Astrocyte of the spinal cord (primary cell): ENCODE results near the gene SHISA7.
"Not testable (repeated sequence)": the region's sequence is repeated elsewhere in the genome, so short reads cannot be mapped to it uniquely, and the experiment has no call there.

Source experiments
- DNase-seq: peaks from one replicate; pipeline ENCODE4 v3.0.0; 2011; ENCODE audit warnings: low read depth, low spot score
- H3K4me3 ChIP-seq: 2 replicates; pipeline ENCODE4 v1.5.1; 2011; ENCODE audit warnings: low read depth, mild to moderate bottlenecking, low read length, moderate library complexity
- in situ Hi-C: cut with HindIII; loops from 2 replicates; pipeline ENCODE4 v1.10.0; 2017; ENCODE audit warnings: low sequenced_read_pairs
- TF ChIP-seq, protein P1 (sequence below): IDR thresholded peaks from 2 replicates; pipeline ENCODE4 v1.5.1; 2012; ENCODE audit warnings: low read depth, mild to moderate bottlenecking, low read length, inconsistent platforms

Gene SHISA7

DNA sequence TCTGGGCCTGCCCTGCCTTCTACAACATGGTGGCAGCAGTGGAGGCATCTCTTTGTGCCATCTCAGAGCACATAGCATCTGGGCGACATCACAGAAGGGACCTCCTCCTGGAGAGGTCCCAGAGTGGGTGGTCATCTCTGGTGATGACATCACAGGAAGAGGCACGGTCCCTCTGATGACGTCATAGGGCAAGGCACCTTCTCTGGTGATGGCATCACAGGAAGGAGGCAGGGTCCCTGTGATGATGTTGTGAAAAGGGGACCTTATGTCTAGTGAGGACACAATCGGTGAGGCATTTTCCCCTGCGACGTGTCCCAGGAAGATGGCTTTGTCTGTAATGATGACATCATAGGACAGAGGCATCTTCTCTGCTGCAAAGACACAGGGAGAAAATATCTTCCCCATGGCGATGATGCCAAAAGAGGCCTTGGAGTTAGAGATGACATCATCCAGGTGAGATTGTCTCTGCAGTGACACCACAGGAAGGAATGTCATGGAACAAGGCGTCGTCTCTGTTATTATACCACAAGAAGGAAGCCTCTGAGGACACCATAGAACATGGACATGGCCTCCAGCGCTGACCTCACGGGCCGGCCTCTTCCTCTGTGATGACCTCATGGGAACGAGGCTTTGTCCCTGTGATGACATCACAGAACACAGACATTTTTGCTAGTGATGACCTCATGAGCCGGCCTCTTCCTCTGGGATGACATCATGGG lies 10.7 kb downstream of the SHISA7 start:
- TF ChIP-seq, protein P1, sequence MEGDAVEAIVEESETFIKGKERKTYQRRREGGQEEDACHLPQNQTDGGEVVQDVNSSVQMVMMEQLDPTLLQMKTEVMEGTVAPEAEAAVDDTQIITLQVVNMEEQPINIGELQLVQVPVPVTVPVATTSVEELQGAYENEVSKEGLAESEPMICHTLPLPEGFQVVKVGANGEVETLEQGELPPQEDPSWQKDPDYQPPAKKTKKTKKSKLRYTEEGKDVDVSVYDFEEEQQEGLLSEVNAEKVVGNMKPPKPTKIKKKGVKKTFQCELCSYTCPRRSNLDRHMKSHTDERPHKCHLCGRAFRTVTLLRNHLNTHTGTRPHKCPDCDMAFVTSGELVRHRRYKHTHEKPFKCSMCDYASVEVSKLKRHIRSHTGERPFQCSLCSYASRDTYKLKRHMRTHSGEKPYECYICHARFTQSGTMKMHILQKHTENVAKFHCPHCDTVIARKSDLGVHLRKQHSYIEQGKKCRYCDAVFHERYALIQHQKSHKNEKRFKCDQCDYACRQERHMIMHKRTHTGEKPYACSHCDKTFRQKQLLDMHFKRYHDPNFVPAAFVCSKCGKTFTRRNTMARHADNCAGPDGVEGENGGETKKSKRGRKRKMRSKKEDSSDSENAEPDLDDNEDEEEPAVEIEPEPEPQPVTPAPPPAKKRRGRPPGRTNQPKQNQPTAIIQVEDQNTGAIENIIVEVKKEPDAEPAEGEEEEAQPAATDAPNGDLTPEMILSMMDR, result no peak
- no peak for DNase-seq
- in situ Hi-C loops, result no loop called here
- no peak overlapping the region for H3K4me3 ChIP-seq

DNA sequence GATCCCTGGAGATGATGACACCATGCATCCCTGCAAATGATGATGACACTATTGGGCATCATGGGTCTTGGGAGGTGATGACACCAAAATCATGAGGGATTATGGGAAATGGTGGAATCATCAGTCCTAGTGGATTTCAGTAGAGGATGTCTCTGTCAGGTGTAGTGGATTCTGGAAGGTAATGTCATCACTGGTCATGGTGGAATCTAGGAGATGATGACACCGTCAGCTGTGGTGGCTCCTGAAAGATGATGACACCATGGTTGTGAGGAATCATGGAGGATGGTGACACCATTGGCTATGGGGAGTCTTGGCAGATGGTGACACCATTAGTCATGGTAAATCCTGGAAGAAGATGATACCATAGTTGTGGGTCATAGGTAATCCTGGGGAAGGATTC lies 11.9 kb downstream of the SHISA7 start:
- in situ Hi-C loops, result no loop called here
- TF ChIP-seq, protein P1, result no peak

DNA sequence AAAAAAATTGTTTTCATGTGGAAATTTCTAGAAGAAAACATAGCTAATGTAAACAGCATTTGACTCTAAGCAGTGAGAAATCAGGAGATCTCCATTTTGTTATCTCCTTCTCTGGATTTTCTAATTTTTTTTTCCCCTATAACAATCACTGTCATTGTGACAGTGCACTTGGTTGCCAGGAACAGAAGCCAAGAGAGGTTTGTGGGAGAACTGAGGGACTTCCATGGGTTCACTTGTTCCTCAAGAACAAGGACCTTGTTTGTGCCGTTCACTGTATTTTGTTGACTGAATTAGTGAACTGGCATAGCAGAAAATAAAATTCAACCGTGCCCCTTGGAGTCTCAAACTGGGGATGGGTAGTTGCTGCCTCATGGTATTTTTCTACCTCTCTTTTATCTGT lies 17.1 kb downstream of the SHISA7 start:
- in situ Hi-C loops, result no loop called here
- H3K4me3 ChIP-seq, result no peak overlapping the region
- TF ChIP-seq, protein P1, result no peak
- DNase-seq, result no peak

More for the DNA sequence above, 11.9 kb downstream of the SHISA7 start:
- no peak for DNase-seq
- H3K4me3 ChIP-seq, result no peak overlapping the region

DNA sequence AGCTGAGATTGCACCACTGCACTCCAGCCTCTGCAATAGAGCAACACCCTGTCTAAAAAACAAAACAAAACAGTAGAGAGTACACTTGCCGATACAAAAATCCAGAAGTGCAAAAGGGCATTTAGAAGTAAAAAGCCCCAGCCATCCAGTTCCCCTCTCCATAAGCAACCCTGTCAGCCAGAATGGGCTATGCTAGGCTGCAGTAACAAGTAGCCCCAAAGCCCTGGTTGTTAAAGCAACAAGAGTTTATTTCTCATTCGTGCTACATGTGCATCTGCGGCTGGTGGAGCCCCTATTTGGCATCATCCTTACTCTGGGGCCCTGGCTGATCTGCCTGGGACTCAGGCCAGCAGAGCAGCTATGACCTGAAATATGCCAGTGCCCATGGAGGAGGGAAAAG lies 18.6 kb downstream of the SHISA7 start:
- in situ Hi-C loops, result no loop called here
- DNase-seq, result no peak
- TF ChIP-seq, protein P1, result no peak
- no peak overlapping the region for H3K4me3 ChIP-seq

DNA sequence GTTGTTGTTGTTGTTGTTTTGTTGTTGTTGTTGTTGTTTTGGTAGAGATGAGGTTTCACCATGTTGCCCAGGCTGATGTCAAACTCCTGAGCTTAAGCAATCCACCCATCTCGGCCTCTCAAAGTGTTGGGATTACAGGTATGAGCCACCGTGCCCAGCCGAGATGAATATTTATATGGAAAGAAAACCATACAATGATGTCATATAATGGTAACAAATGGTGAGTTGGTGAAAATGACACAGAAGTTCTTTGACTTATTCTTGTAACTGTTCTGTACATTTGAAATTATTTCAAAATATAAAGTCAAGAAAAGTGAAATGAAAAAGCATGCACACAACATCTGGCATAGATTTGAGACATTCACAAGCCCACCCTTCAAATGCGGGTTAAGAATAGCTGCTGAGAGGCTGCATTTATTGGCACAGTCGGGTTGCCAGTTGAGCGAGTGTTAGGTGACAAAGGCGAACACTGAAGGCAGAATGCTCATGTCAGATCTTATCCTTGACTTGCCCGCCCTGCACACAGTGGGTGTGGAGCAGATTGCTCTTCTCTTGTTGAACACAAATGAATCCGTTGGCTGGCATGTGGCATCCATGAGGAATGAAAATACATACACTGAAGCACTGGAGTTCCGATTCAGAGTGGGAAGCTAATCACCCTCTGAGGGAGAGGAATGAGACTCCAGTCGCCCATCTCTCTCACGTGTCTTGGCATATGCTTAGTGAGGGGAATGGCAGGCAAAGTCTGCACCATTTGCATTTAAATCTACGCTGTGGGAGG lies 19.7 kb downstream of the SHISA7 start:
- no peak for DNase-seq
- TF ChIP-seq, protein P1, result no peak
- H3K4me3 ChIP-seq, result no peak overlapping the region
- in situ Hi-C loops, result no loop called here

DNA sequence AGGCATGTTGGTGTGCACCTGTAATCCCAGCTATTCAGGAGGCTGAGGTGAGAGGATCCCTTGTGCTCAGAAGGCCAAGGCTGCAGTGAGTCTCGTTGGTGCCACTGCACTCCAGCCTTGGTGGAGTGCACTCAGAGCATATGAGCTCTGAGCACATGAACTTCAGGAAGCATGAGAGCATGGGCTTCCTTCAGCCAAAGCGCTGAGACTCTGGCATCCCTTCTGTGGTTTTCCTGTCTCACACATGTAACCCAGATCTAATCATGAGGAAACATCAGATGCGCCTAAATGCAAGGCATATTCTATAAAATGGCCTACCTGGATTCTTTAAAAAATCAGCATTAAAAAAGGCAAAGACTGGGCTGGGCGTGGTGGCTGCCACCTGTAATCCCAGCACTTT lies 21.8 kb downstream of the SHISA7 start:
- DNase-seq, in situ Hi-C loops, H3K4me3 ChIP-seq: not testable (repeated sequence)

DNA sequence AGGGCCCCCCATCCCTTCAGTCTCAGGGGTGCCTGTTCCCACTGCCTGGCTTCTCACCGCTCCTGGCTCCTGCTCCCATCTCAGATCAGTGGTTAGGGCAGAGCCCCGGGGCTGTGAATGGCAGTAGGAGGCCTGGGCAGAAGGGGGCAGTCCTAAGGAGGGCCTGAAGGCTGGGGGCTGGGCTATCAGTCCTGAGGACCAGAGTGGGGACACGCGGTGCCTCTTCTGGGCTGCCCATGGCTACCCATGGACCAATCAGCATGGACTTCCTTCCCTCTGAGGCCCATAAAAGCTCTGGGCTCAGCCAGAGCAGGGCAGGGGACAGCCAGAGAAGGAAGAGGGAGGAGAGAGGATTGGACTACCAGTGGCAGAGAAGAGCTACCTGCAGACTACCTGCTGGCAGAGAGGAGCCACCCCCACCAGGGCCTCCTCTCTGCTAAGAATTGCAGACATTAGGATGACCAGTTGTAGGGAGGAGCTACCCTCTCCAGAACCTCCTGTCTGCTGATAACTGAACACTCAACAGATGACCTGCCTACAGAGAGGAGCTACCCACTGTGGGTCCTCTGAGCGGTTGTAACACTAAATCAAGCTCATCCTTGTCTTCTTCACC lies 23.4 kb downstream of the SHISA7 start:
- TF ChIP-seq, protein P1, result no peak
- no peak for DNase-seq
- in situ Hi-C loops, result no loop called here
- H3K4me3 ChIP-seq, result no peak overlapping the region
